Nucleus accumbens (tissue), 56 donors: Measurements from ENCODE around the gene APOL4.
"Not testable (repeated sequence)": the region's sequence is repeated elsewhere in the genome, so short reads cannot be mapped to it uniquely, and the experiment has no call there.

ENCODE experiments used
- DNase-seq, 56 donors: peaks; one replicate each; lab custom pipeline; 2025; lab: John Stamatoyannopoulos, UW

The APOL4 gene

DNA sequence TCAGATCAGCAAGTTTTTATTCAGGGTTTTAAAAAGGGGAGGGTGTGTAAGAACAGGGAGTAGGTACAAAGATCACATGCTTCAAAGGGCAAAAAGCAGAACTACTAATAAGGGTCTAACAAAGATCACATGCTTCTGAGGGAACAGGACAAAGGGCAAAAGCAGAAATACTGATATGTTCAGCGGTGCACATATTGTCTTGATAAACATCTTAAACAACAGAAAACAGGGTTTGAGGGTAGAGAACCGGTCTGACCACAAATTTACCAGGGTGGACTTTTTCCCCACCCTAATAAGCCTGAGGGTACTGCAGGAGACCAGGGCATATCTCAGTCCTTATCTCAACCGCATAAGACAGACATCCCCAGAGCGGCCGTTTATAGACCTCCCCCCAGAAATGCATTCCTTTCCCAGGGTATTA lies 7.9 kb upstream of the APOL4 start:
- not testable (repeated sequence) for DNase-seq

DNA sequence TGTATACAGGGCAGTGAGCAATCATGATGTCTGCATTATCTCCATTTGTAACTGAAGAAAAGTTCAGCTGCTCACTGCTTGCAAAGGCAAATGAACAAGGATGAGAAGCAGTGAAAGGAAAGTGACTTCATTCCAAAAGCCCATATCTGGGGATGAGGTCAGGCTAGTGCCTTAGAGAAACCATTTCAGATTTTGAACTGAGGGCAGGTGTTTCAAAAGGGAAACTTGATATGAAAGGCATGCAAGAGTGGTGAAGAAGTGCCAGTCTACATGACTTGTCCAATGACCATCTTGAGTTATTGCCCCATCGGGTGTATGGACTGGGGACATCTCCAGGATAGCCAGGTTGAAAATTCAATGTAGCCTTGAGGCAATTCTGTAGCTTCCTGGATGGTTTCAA lies 7.3 kb upstream of the APOL4 start:
- DNase-seq = no peak

- DNase-seq = no peak
Observed at GRCh38 chr22:36208162-36208765, 6.7 kb upstream of the APOL4 start.

GRCh38 chr22:36206255-36206654 lies 4.6 kb upstream of the APOL4 start:
- no peak for DNase-seq

- not testable (repeated sequence) for DNase-seq
Observed at GRCh38 chr22:36205573-36205972, 4.0 kb upstream of the APOL4 start.

- no peak for DNase-seq
Observed at GRCh38 chr22:36204632-36205015, 3.0 kb upstream of the APOL4 start.

DNA sequence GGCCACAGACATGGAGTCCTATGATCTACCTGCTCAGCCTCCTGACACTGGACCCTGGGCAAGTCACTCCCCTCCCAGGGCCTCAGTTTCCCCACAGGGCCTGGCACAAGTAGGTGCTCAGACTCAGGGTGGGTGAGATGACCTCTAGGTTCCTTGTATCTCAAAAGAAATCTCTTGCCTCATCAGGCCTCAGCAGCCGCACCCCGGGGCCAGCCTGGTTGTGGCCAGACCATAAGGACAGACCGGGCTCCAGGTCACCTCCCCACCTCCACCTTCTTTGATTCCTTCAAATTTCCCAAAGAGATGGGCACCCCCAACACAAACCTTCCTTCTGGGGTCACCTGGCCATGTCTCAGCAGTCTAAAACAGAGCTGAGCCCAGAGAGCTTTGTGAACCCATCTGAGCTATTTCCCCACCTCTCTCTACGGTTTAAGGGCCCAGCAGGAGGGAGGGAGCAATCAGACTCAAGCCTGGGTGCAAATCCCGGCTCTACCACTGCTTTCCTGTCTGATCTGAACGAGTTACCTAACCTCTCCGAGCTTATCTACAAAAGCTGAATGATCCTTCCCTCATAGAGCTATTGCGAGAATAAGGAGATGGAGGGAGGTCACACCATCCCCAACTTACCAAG lies 2.5 kb upstream of the APOL4 start:
- no peak for DNase-seq

GRCh38 chr22:36203441-36203840 lies 1.8 kb upstream of the APOL4 start:
- DNase-seq = not testable (repeated sequence)

DNA sequence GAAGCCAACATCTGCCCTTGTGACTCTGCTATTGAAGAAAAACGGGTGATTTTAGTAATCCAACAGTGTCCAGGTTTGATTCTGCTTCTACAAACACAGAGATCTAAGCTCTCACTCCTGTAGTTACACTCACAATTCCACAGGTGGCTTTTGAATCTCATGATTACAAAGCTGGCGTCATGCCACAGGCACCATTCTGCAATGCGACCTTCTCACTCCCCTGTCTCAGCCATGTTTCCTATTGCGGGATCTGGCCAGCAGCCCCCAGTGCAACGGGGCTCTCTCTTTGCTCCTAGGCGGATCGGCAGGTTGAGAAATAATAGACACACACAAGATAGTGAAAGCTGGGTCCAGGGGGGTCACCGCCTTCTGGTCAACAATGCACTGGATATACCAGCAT lies 1.3 kb upstream of the APOL4 start:
- not testable (repeated sequence) for DNase-seq

- DNase-seq = not testable (repeated sequence)
Observed at GRCh38 chr22:36201025-36201424, 584 bp downstream of the APOL4 start.

GRCh38 chr22:36199001-36199551 lies 2.5 kb downstream of the APOL4 start:
- no peak for DNase-seq

DNA sequence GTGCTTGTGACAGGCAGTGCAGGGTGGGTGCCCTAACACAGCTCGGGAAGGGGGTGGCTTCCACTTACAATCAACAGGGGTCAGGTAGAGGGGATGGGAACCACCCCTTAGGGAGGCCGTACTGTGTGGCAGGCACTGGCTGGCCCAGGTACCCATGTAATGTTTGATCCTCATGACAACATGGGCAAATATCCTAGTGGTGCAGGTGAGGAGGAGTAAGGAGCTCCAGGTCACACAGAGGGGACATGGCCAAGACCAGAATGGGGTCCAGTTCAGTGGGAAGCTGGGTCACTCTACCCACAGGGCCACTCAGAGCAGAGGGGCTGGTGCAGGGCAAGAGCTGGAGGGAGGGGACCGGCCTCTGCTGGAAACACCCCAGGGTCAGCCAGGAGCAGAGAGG lies 3.1 kb downstream of the APOL4 start:
- DNase-seq = no peak

- no peak for DNase-seq
Observed at GRCh38 chr22:36197514-36198146, 4.0 kb downstream of the APOL4 start.

DNA sequence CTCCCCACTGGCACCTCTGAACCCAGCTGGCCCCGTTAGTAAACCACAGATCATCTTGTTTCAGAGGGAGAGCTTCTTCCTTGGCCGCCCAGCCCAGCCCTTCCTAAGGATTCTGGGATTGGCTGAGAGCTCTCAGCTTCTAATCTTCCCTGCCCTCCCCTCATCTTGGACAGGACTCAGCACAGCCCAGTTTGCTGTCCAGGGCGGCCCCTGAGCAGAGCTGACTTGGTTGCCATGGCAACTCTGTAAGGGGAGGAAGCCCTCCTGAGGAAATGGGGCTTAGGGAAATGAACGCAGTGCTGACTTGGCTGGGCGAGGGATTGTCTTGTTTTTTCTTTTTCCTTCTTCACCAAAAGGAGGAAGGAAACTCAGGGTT lies 4.6 kb downstream of the APOL4 start:
- peak in 4 of 56 donors; percentile 4 to 23 (median 12) for DNase-seq

- DNase-seq = no peak
Observed at GRCh38 chr22:36196254-36197064, 5.2 kb downstream of the APOL4 start.

DNA sequence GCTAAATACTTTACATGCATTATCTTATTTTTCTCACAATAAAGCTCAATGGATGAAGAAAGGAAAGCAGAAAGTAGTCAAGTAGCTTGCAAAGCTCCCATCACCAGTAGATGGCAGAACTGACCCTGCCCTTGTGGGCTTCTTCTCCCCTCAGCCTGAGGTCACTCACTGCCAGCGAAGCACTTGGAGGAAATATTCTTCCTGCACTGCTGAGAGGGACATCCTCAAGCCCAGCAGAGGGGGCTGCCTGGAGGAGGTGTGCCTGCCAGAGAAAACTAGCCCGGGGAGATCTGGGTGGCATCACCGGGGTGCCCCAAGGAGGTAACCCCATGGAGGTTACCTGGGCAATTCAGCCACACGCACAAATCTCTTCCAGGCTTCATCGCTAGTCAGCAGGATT lies 6.6 kb downstream of the APOL4 start:
- DNase-seq = peak in 37 of 56 donors; percentile 4 to 64 (median 30)

- no peak for DNase-seq
Observed at GRCh38 chr22:36194385-36194784, 7.2 kb downstream of the APOL4 start.

GRCh38 chr22:36193577-36193976 lies 8.0 kb downstream of the APOL4 start:
- DNase-seq = no peak

- DNase-seq = no peak
Observed at GRCh38 chr22:36193171-36193570, 8.4 kb downstream of the APOL4 start.

DNA sequence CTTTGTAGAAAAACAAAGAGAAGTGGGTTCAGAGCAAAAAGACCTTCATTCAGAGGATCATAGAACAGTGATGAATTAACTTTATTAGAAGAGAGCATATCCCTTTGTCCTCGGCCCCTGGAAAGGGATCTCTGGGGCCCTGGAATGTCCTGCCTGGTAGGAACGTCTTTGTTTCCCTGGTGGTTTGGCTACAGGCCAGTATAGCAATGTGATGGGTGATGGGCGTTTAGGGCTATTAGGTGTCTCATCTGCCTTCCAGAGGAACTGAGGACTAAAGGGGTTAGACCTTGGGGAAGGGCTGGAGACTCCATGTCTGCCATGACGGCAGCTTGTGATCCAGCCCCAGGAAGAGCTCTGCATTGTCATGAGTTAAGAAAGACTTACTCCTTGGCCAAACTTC lies 9.1 kb downstream of the APOL4 start:
- no peak for DNase-seq
